GM19467 (cell line): ENCODE measurements around the gene NDUFB2.
"Not testable (repeated sequence)": the region's sequence is repeated elsewhere in the genome, so short reads cannot be mapped to it uniquely, and the experiment has no call there.

Source experiments
- ATAC-seq: cut with Tn5 transposase; IDR thresholded peaks from one replicate; pipeline ENCODE4 v1.9.1; 2021; ENCODE audit warnings: mild to moderate bottlenecking, moderate library complexity; ENCODE audit not compliant: unreplicated experiment

The NDUFB2 gene

GRCh38 chr7:140689199-140690152, 7.0 kb upstream of the NDUFB2 start:
- no peak for ATAC-seq

- no peak for ATAC-seq
These were observed 5.0 kb upstream of the NDUFB2 start for GRCh38 chr7:140691376-140692045.

GRCh38 chr7:140693849-140694248, 2.7 kb upstream of the NDUFB2 start:
- not testable (repeated sequence) for ATAC-seq

- ATAC-seq = no peak
These were observed 1.9 kb upstream of the NDUFB2 start for GRCh38 chr7:140694592-140694991.

- no peak for ATAC-seq
These were observed 1.1 kb upstream of the NDUFB2 start for GRCh38 chr7:140695381-140695780.

GRCh38 chr7:140696024-140696679, 356 bp upstream of the NDUFB2 start:
- peak; percentile 90 for ATAC-seq

GRCh38 chr7:140697447-140698143, 1.1 kb downstream of the NDUFB2 start:
- no peak for ATAC-seq

GRCh38 chr7:140698477-140698876, 2.0 kb downstream of the NDUFB2 start:
- no peak for ATAC-seq

- ATAC-seq = no peak
These were observed 6.3 kb downstream of the NDUFB2 start for GRCh38 chr7:140702774-140703173.

- ATAC-seq = no peak
These were observed 7.7 kb downstream of the NDUFB2 start for GRCh38 chr7:140704205-140704604.

GRCh38 chr7:140707132-140707531, 10.6 kb downstream of the NDUFB2 start:
- ATAC-seq = no peak

GRCh38 chr7:140708764-140709163, 12.3 kb downstream of the NDUFB2 start:
- ATAC-seq = not testable (repeated sequence)

GRCh38 chr7:140712392-140712791, 15.9 kb downstream of the NDUFB2 start:
- not testable (repeated sequence) for ATAC-seq

GRCh38 chr7:140714331-140715040, 18.0 kb downstream of the NDUFB2 start:
- ATAC-seq = no peak

- no peak for ATAC-seq
These were observed 23.2 kb downstream of the NDUFB2 start for GRCh38 chr7:140719721-140720120.

- no peak for ATAC-seq
These were observed 25.7 kb downstream of the NDUFB2 start for GRCh38 chr7:140722254-140722653.

- no peak for ATAC-seq
These were observed 26.5 kb downstream of the NDUFB2 start for GRCh38 chr7:140723006-140723405.

- no peak for ATAC-seq
These were observed 27.1 kb downstream of the NDUFB2 start for GRCh38 chr7:140723574-140723973.

- ATAC-seq = no peak
These were observed 28.2 kb downstream of the NDUFB2 start for GRCh38 chr7:140724706-140725105.

GRCh38 chr7:140726281-140726680, 29.8 kb downstream of the NDUFB2 start:
- no peak for ATAC-seq
